IMR-90 (cell line): ENCODE measurements around the gene TPI1. TPM values are rescaled to one million over a fixed set of nuclear protein-coding genes. Genes with fewer than 3 reads are reported as not detected.

Experiments used
- ATAC-seq: fragments of 200-7000 bp; cut with Tn5 transposase; 2 replicates; pipeline ENCODE4 v1.9.1; 2020; ENCODE audit warnings: low read depth, mild to moderate bottlenecking, moderate library complexity
- BruUV-seq: library from RNA; stranded (reverse); fragments of 400-500 nt; replicated peaks from 2 replicates; lab custom pipeline; 2021; lab: Mats Ljungman, UMichigan
- CTCF ChIA-PET: fragments of 300-600 bp; formaldehyde crosslinking; extraction: SDS; loops from one replicate; lab custom pipeline; 2021; ENCODE audit warnings: antibody characterized with exemption; lab: Yijun Ruan, JAX
- POLR2A ChIA-PET: fragments of 300-600 bp; sonication (Branson Sonifier 250); formaldehyde crosslinking; loops from one replicate; lab custom pipeline; 2022; ENCODE audit warnings: antibody characterized with exemption; ENCODE audit not compliant: unreplicated experiment; lab: Charles Lee
- DNase-seq: peaks from one replicate; pipeline ENCODE4 v3.0.0; 2013
- H2AFZ ChIP-seq: replicated peaks from 2 replicates; pipeline ENCODE3; 2013; ENCODE audit warnings: low read length, mild to moderate bottlenecking; ENCODE audit not compliant: poor library complexity
- H2AK5ac ChIP-seq: 2 replicates; pipeline ENCODE4 v1.6.1; 2013; ENCODE audit warnings: low read depth, low read length, inconsistent platforms
- H2AK9ac ChIP-seq: replicated peaks from 2 replicates; pipeline ENCODE3; 2013; ENCODE audit warnings: mild to moderate bottlenecking, low read depth, low read length, moderate library complexity; ENCODE audit not compliant: poor library complexity
- H2BK120ac ChIP-seq: 2 replicates; pipeline ENCODE4 v1.6.1; 2013; ENCODE audit warnings: low read depth, low read length, inconsistent platforms
- H2BK15ac ChIP-seq: 3 replicates; pipeline ENCODE4 v1.6.1; 2013; ENCODE audit warnings: low read depth, low read length, inconsistent platforms
- H2BK20ac ChIP-seq: 2 replicates; pipeline ENCODE4 v1.6.1; 2013; ENCODE audit warnings: low read depth, mild to moderate bottlenecking, inconsistent platforms, low read length, moderate library complexity
- H2BK5ac ChIP-seq: 2 replicates; pipeline ENCODE4 v1.6.1; 2013; ENCODE audit warnings: mild to moderate bottlenecking, low read depth, low read length, inconsistent platforms; ENCODE audit not compliant: poor library complexity, severe bottlenecking
- H3K14ac ChIP-seq: replicated peaks from 2 replicates; pipeline ENCODE4 v1.6.1; 2013; ENCODE audit warnings: low read depth, low read length, inconsistent platforms
- H3K18ac ChIP-seq: 2 replicates; pipeline ENCODE4 v1.6.1; 2013; ENCODE audit warnings: low read depth, low read length, control low read depth
- H3K23ac ChIP-seq: 2 replicates; pipeline ENCODE4 v1.6.1; 2013; ENCODE audit warnings: low read depth, low read length, inconsistent platforms
- H3K27ac ChIP-seq: 2 replicates; pipeline ENCODE4 v1.5.1; 2013; ENCODE audit warnings: mild to moderate bottlenecking, control low read depth, low read length; ENCODE audit not compliant: insufficient read depth
- H3K27me3 ChIP-seq: 2 replicates; pipeline ENCODE4 v1.6.1; 2013; ENCODE audit warnings: low read length; ENCODE audit not compliant: control insufficient read depth, insufficient read depth
- H3K36me3 ChIP-seq: 2 replicates; pipeline ENCODE4 v1.6.1; 2013; ENCODE audit warnings: low read length, mixed read lengths; ENCODE audit not compliant: control insufficient read depth, insufficient read depth
- H3K4ac ChIP-seq: 2 replicates; pipeline ENCODE4 v1.6.1; 2013; ENCODE audit warnings: low read depth, low read length, inconsistent platforms
- H3K4me1 ChIP-seq: 2 replicates; pipeline ENCODE4 v1.6.1; 2013; ENCODE audit warnings: low read length, mixed read lengths; ENCODE audit not compliant: control insufficient read depth, insufficient read depth
- H3K4me2 ChIP-seq: 2 replicates; pipeline ENCODE4 v1.6.1; 2013; ENCODE audit warnings: low read depth, mild to moderate bottlenecking, control low read depth, low read length, moderate library complexity
- H3K4me3 ChIP-seq: 2 replicates; pipeline ENCODE4 v1.5.1; 2013; ENCODE audit warnings: low read depth, mild to moderate bottlenecking, control low read depth, low read length, moderate library complexity; ENCODE audit not compliant: insufficient read depth
- H3K56ac ChIP-seq: 2 replicates; pipeline ENCODE4 v1.6.1; 2013; ENCODE audit warnings: low read length, inconsistent platforms; ENCODE audit not compliant: insufficient read depth; ENCODE audit errors: extremely low read depth
- H3K79me1 ChIP-seq, 2 experiments: 2 replicates each; pipeline ENCODE4 v1.6.1; 2013; ENCODE audit warnings: low read length in 2 of 2, inconsistent platforms in 1 of 2, low read depth in 1 of 2
- H3K9ac ChIP-seq: 2 replicates; pipeline ENCODE4 v1.6.1; 2013; ENCODE audit warnings: low read depth, low read length, control low read depth
- H3K9me1 ChIP-seq: 2 replicates; pipeline ENCODE4 v1.6.1; 2013; ENCODE audit warnings: low read length, inconsistent platforms; ENCODE audit not compliant: insufficient read depth
- H3K9me3 ChIP-seq: 2 replicates; pipeline ENCODE4 v1.6.1; 2013; ENCODE audit warnings: low read length; ENCODE audit not compliant: control insufficient read depth, insufficient read depth
- H4K20me1 ChIP-seq: 2 replicates; pipeline ENCODE4 v1.6.1; 2013; ENCODE audit warnings: low read length, inconsistent platforms; ENCODE audit not compliant: insufficient read depth
- H4K5ac ChIP-seq: 2 replicates; pipeline ENCODE4 v1.6.1; 2013; ENCODE audit warnings: mild to moderate bottlenecking, low read depth, low read length, control low read depth
- H4K8ac ChIP-seq, 2 experiments: 2 replicates each; pipeline ENCODE4 v1.6.1; 2013; ENCODE audit warnings: low read depth in 2 of 2, low read length in 2 of 2, control low read depth in 1 of 2, inconsistent platforms in 1 of 2
- H4K91ac ChIP-seq: 2 replicates; pipeline ENCODE4 v1.6.1; 2013; ENCODE audit warnings: low read depth, low read length, inconsistent platforms; ENCODE audit not compliant: insufficient read depth
- CEBPB ChIP-seq: IDR thresholded peaks from 2 replicates; pipeline ENCODE4 v1.6.1; 2012; ENCODE audit warnings: low read depth, low read length, improper control_type of control experiment
- ELK1 ChIP-seq: fragments of 150-350 bp; IDR thresholded peaks from 2 replicates; pipeline ENCODE4 v1.6.1; 2016; ENCODE audit warnings: low read depth, mild to moderate bottlenecking, low read length, moderate library complexity, borderline replicate concordance
- FOS ChIP-seq: fragments of 150-350 bp; IDR thresholded peaks from 2 replicates; pipeline ENCODE4 v1.6.1; 2016; ENCODE audit warnings: low read depth, low read length
- MAFK ChIP-seq: IDR thresholded peaks from 2 replicates; pipeline ENCODE4 v1.6.1; 2012; ENCODE audit warnings: low read depth, low read length, improper control_type of control experiment
- MAZ ChIP-seq: IDR thresholded peaks from 2 replicates; pipeline ENCODE4 v1.6.1; 2012; ENCODE audit warnings: low read depth, mild to moderate bottlenecking, low read length, improper control_type of control experiment, moderate library complexity, borderline replicate concordance
- MXI1 ChIP-seq: IDR thresholded peaks from 2 replicates; pipeline ENCODE4 v1.6.1; 2012; ENCODE audit warnings: low read depth, mild to moderate bottlenecking, low read length, moderate library complexity, borderline replicate concordance
- RCOR1 ChIP-seq: IDR thresholded peaks from 2 replicates; pipeline ENCODE4 v1.6.1; 2012; ENCODE audit warnings: mild to moderate bottlenecking, low read length, improper control_type of control experiment; ENCODE audit not compliant: insufficient replicate concordance
- RFX5 ChIP-seq: IDR thresholded peaks from 2 replicates; pipeline ENCODE4 v1.8.0; 2012; ENCODE audit warnings: low read depth, mild to moderate bottlenecking, low read length, moderate library complexity
- WGBS, 2 experiments: methylation state at CpG; one replicate each; pipeline versions ENCODE4 v1.1.5 to v1.1.7; 2013; ENCODE audit warnings: missing lambda C conversion rate in 2 of 2; ENCODE audit not compliant: insufficient read length in 1 of 2; ENCODE audit errors: extremely low coverage in 2 of 2; 5-methylcytosine and 5-hydroxymethylcytosine counted together
- dilution Hi-C: fragments of 300-500 bp; cut with HindIII; formaldehyde crosslinking; loops from one replicate; pipeline ENCODE4 v1.14.3; 2018; ENCODE audit warnings: low sequenced_read_pairs; ENCODE audit not compliant: unreplicated experiment
- in situ Hi-C: fragments of 300-500 bp; cut with MboI; formaldehyde crosslinking; loops from 3 replicates; pipeline ENCODE4 v1.14.3; 2019; ENCODE audit warnings: low sequenced_read_pairs, inconsistent platforms, mixed read lengths
- intact Hi-C: fragments of 100-400 bp; cut with micrococcal nuclease; formaldehyde crosslinking; loops from 2 replicates; pipeline ENCODE4 v1.10.0; 2022
- polyA plus RNA-seq, 3 experiments: library from polyadenylated mRNA; depleted of rRNA; stranded (reverse); fragments of >200 nt; gene quantifications; 2 replicates each; pipeline ENCODE4 v1.2.3, GENCODE V29; 2012; ENCODE audit warnings: low replicate concordance in 1 of 3
- total RNA-seq: library from RNA; depleted of rRNA; stranded (reverse); fragments of >200 nt; gene quantifications from 2 replicates; pipeline ENCODE4 v1.2.3, GENCODE V29; 2012

Gene TPI1
- total and polyA plus RNA-seq, 2 of the 4 experiments (the other 2 are of a cell fraction): 1,995 to 2,176 TPM

- dilution Hi-C loops (no loop called here), in situ Hi-C loops (no loop called here), intact Hi-C loops (loop anchor here (1.0 to 5.0 kb wide), 3 partner anchors 18 to 239 kb away; no protein-coding TSS in a partner anchor)
- peaks cover 15% of the 10 kb centered on the region for H3K4me1 ChIP-seq
- ChIA-PET POLR2A (interaction anchor here (1.0 to 1.9 kb wide), 2 partner anchors 18 to 71 kb away, joined by 4 to 12 read pairs; no protein-coding TSS in a partner anchor), CTCF (interaction anchor here (0.6 to 3.0 kb wide), 13 partner anchors 8 to 120 kb away, joined by 3 to 17 read pairs (median 3); partner anchors contain the start of genes CDCA3, MLF2 and USP5)
- H3K27ac ChIP-seq: peak within 1 kb of the TSS; percentile 91
- peak within 1 kb of the TSS; percentile 77; the same call in 1 of the 3 replicates for H2BK15ac ChIP-seq
- H4K91ac ChIP-seq: peak within 1 kb of the TSS; percentile 76
- H3K9me3 ChIP-seq: no peaks in the 10 kb centered on the region
- H3K4me2 ChIP-seq: peak within 1 kb of the TSS; percentile 98
- peak within 1 kb of the TSS; percentile 94 for H3K9ac ChIP-seq
- peak within 1 kb of the TSS; percentile 84 for H2AK5ac ChIP-seq
- peak within 1 kb of the TSS; percentile 62; the same call in 1 of the 2 replicates for H3K56ac ChIP-seq
- H3K79me1 ChIP-seq: peaks cover 32 to 63% of the 10 kb centered on the region in 2 experiments
- peak within 1 kb of the TSS; percentile 86 for H3K14ac ChIP-seq
- TF ChIP-seq RFX5 (no peak), MAFK (no peak), CEBPB (no peak), RCOR1 (no peak), ELK1 (no peak), MXI1 (peak; percentile 78), FOS (no peak), MAZ (peak; percentile 88)
- H3K23ac ChIP-seq: peak within 1 kb of the TSS; percentile 93
- H3K9me1 ChIP-seq: no peaks in the 10 kb centered on the region
- H2BK20ac ChIP-seq: no peak within 1 kb of the TSS; the same call in 1 of the 2 replicates
- H3K4ac ChIP-seq: peak within 1 kb of the TSS; percentile 87
- DNase-seq: peak; percentile 92
- H2BK120ac ChIP-seq: peak within 1 kb of the TSS; percentile 78
- peak within 1 kb of the TSS; percentile 74 for H2BK5ac ChIP-seq
- no peaks in the 10 kb centered on the region for H3K27me3 ChIP-seq
- H3K18ac ChIP-seq: peak within 1 kb of the TSS; percentile 75
- H4K20me1 ChIP-seq: peaks cover 42% of the 10 kb centered on the region
- peak; percentile 87 for ATAC-seq
- peak within 1 kb of the TSS; percentile 96 for H2AFZ ChIP-seq
- peaks cover 33% of the 10 kb centered on the region for H3K36me3 ChIP-seq
- H4K5ac ChIP-seq: peak within 1 kb of the TSS; percentile 77
- 1% methylated on average over 33 of the region's 66 CpGs; no CpG with 5 or more reads in 1 of the 2 experiments for WGBS, 2 experiments
- H3K4me3 ChIP-seq: peak within 1 kb of the TSS; percentile 95
- peak within 1 kb of the TSS; percentile 97 for H2AK9ac ChIP-seq
- BruUV-seq: no TSS peak
- H4K8ac ChIP-seq: peak within 1 kb of the TSS; percentile 40 to 86; a peak in 3 of 4 replicates
Observed at GRCh38 chr12:6873094-6874014, 6.0 kb downstream of the TPI1 start, which contains the start of gene SPSB2. Gene SPSB2, minus strand, starts transcription at chr12:6873303. Its CDS starts 402 bp downstream, at chr12:6872901.
